Measurements from ENCODE around the gene MAP4K5. TPM values are rescaled to one million over a fixed set of nuclear protein-coding genes. Genes with fewer than 3 reads are reported as not detected.

The MAP4K5 gene
- total and polyA plus RNA-seq, 2 of the 4 experiments (the other 2 are of a cell fraction), result 33.1 to 46.1 TPM

- H4K91ac ChIP-seq (ENCODE audit: insufficient read depth, low read depth, low read length), result no peak overlapping the region
- H3K36me3 ChIP-seq (ENCODE audit: control insufficient read depth, insufficient read depth, low read length), result peaks cover 7% of the 10 kb centered on the region
- no peak overlapping the region for H3K23ac ChIP-seq (ENCODE audit: low read depth, low read length)
- dilution Hi-C loops (cut with HindIII; ENCODE audit: low sequenced_read_pairs, unreplicated experiment) (no loop called here), in situ Hi-C loops (cut with MboI; ENCODE audit: low sequenced_read_pairs) (no loop called here), intact Hi-C loops (cut with micrococcal nuclease) (no loop called here)
- no peak overlapping the region for H3K4me3 ChIP-seq (ENCODE audit: insufficient read depth, low read depth, low read length)
- H2AFZ ChIP-seq (replicated peaks; ENCODE audit: low read length, poor library complexity), result no peak overlapping the region
- peaks cover 24 to 41% of the 10 kb centered on the region in 2 experiments for H3K79me1 ChIP-seq (ENCODE audit: low read depth in 1 of 2, low read length in 2 of 2)
- H4K5ac ChIP-seq (ENCODE audit: low read depth, low read length), result no peak overlapping the region
- 0 out of 2 replicates have a peak overlapping the region, but pooled peaks have one; percentile 11 for H2AK5ac ChIP-seq (ENCODE audit: low read depth, low read length)
- ChIA-PET CTCF (interaction anchor here (1.0 kb wide), 1 partner anchor 11 kb away, joined by 3 read pairs; no protein-coding TSS in a partner anchor), POLR2A (ENCODE audit: unreplicated experiment) (no interaction called here)
- no peak overlapping the region for H3K4ac ChIP-seq (ENCODE audit: low read depth, low read length)
- no TSS peak for BruUV-seq (replicated peaks)
- no peak overlapping the region for H2BK15ac ChIP-seq (ENCODE audit: low read depth, low read length)
- DNase-seq (peak; percentile 81), ATAC-seq (ENCODE audit: low read depth) (peak; percentile 67)
- H3K14ac ChIP-seq (replicated peaks; ENCODE audit: low read depth, low read length), result 0 out of 2 replicates have a peak overlapping the region, but pooled peaks have one; percentile 12
- H2BK120ac ChIP-seq (ENCODE audit: low read depth, low read length), result no peak overlapping the region
- no peaks in the 10 kb centered on the region for H3K27me3 ChIP-seq (ENCODE audit: control insufficient read depth, insufficient read depth, low read length)
- no peak overlapping the region for H3K56ac ChIP-seq (ENCODE audit: extremely low read depth, insufficient read depth, low read length)
- no peak overlapping the region for H3K9ac ChIP-seq (ENCODE audit: low read depth, low read length)
- peak overlapping the region; percentile 81 for H2BK5ac ChIP-seq (ENCODE audit: low read depth, low read length, poor library complexity, severe bottlenecking)
- peaks cover 18% of the 10 kb centered on the region for H4K20me1 ChIP-seq (ENCODE audit: insufficient read depth, low read length)
- peaks cover 4% of the 10 kb centered on the region for H3K9me1 ChIP-seq (ENCODE audit: insufficient read depth, low read length)
- H3K4me2 ChIP-seq (ENCODE audit: low read depth, low read length), result peak overlapping the region; percentile 48; the same call in 1 of the 2 replicates
- no CpG with 5 or more reads among the region's 2 CpGs for WGBS, 2 experiments (ENCODE audit: extremely low coverage in 2 of 2, insufficient read length in 1 of 2)
- H3K9me3 ChIP-seq (ENCODE audit: control insufficient read depth, insufficient read depth, low read length), result no peaks in the 10 kb centered on the region
- peak overlapping the region; percentile 5; the same call in 1 of the 2 replicates for H2BK20ac ChIP-seq (ENCODE audit: low read depth, low read length)
- no peak for TF ChIP-seq CEBPB (IDR thresholded peaks at IDR 0.05; ENCODE audit: low read depth, low read length)
- no peak for TF ChIP-seq RFX5 (IDR thresholded peaks at IDR 0.05; ENCODE audit: low read depth, low read length)
- no peak for TF ChIP-seq FOS (IDR thresholded peaks at IDR 0.05; ENCODE audit: low read depth, low read length)
- no peak for TF ChIP-seq CTCF (conservative IDR thresholded peaks at IDR 0.05; ENCODE audit: low read depth, low read length)
- TF ChIP-seq BHLHE40 (IDR thresholded peaks at IDR 0.05; ENCODE audit: low read depth, low read length), result no peak
- TF ChIP-seq MAZ (IDR thresholded peaks at IDR 0.05; ENCODE audit: borderline replicate concordance, low read depth, low read length), result no peak
- TF ChIP-seq RAD21 (IDR thresholded peaks at IDR 0.05; ENCODE audit: low read length), result no peak
- H3K27ac ChIP-seq (ENCODE audit: insufficient read depth, low read length), result no peak overlapping the region
- no peak overlapping the region for H2AK9ac ChIP-seq (replicated peaks; ENCODE audit: low read depth, low read length, poor library complexity)
- H3K18ac ChIP-seq (ENCODE audit: low read depth, low read length), result no peak overlapping the region; the same call in 1 of the 2 replicates
- H3K4me1 ChIP-seq (ENCODE audit: control insufficient read depth, insufficient read depth, low read length), result no peaks in the 10 kb centered on the region; the same call in 1 of the 2 replicates
- H4K8ac ChIP-seq (ENCODE audit: low read depth in 2 of 2, low read length in 2 of 2), result no peak overlapping the region
These were observed 30.7 kb downstream of the MAP4K5 start for GRCh38 chr14:50501642-50502041.

Measured in IMR-90 (cell line).